IPS-15b (cell line): ENCODE measurements around the gene INCENP.

Experiments
- H3K27me3 ChIP-seq: one replicate; pipeline ENCODE4 v1.6.1; 2013; ENCODE audit warnings: low read length; ENCODE audit not compliant: control insufficient read depth, insufficient read depth
- H3K36me3 ChIP-seq: one replicate; pipeline ENCODE4 v1.6.1; 2013; ENCODE audit warnings: low read length; ENCODE audit not compliant: control insufficient read depth, insufficient read depth
- H3K4me1 ChIP-seq: one replicate; pipeline ENCODE4 v1.6.1; 2013; ENCODE audit warnings: mild to moderate bottlenecking, low read length; ENCODE audit not compliant: control insufficient read depth, insufficient read depth
- H3K4me3 ChIP-seq: one replicate; pipeline ENCODE4 v1.5.1; 2013; ENCODE audit warnings: low read depth, low read length
- H3K9ac ChIP-seq: one replicate; pipeline ENCODE4 v1.6.1; 2013; ENCODE audit warnings: low read depth, mild to moderate bottlenecking, low read length
- H3K9me3 ChIP-seq: one replicate; pipeline ENCODE4 v1.6.1; 2013; ENCODE audit warnings: mild to moderate bottlenecking, low read length; ENCODE audit not compliant: control insufficient read depth, insufficient read depth

The INCENP gene

DNA sequence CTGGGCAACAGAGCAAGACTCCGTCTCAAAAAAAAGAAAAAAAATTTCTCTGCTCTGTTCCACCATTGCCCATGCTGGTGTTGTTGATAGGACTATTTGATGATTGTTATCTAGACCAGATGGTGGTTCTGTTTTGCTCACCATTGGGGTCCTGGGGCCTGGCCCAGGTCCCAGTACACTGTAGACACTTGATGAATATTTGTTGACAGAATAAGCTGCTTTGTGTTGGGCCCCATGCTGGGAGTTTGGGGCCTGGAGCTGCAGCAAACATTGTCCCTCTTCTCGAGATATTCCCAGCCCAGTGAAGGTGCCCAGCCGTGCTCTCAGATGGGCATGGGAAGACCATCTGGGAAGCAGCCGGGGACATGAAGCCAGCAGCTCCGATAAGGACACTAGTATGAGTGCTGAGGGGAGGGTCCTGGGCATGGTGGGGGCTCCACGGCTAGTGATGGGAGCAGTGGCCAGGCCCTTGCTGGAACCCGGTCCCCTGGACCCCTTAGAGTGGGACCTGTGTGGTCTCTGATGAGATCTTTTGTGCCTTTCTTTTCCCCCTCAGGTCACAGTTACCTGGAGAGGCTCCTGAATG is 13.6 kb downstream of the INCENP start:
- Histone ChIP-seq H3K9me3 (no peaks in the 10 kb centered on the region), H3K4me3 (no peak overlapping the region), H3K36me3 (peaks cover 54% of the 10 kb centered on the region), H3K4me1 (no peaks in the 10 kb centered on the region), H3K27me3 (no peaks in the 10 kb centered on the region), H3K9ac (no peak overlapping the region)

- Histone ChIP-seq H3K9ac (no peak overlapping the region), H3K27me3 (no peaks in the 10 kb centered on the region), H3K4me1 (no peaks in the 10 kb centered on the region), H3K4me3 (no peak overlapping the region), H3K9me3 (no peaks in the 10 kb centered on the region), H3K36me3 (peaks cover 54% of the 10 kb centered on the region)
Measured at GRCh38 chr11:62137881-62138629, 14.2 kb downstream of the INCENP start.

DNA sequence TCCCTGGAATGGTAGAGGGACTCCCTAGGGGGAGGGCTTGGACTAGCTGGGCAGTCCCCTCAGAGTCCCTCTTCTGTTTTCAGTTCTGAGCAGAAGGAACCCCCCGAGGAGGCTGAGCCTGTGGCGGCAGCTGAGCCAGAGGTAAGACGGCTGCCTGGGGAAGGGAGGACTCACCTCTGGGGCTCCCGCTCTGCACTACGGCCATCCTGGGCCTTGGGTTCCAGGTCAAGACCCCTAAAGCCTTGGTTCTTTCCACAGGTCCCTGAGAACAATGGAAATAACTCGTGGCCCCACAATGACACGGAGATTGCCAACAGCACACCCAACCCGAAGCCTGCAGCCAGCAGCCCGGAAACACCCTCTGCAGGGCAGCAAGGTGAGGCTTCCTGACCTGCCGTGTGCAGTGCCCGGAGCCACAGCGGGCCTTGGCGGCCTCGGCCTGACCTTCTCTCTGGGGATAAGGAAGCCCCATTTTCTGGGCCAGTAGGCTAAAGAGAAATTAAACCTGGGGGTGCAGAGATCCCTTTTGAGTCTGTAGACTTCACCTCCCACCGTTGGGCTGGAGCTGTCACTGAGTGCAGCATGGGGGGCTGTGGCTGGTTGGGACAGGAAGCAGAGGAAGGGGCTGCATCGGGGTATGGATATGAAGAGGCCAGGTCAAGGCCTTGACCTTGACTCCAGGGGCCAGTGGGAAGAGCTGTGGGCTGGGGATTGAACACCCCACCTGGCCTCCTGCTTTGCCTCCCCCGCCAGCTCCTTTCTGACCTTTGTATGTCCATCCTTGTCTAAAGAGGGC is 15.0 kb downstream of the INCENP start:
- no peaks in the 10 kb centered on the region for H3K9me3 ChIP-seq
- H3K36me3 ChIP-seq = peaks cover 52% of the 10 kb centered on the region
- H3K9ac ChIP-seq = no peak overlapping the region
- H3K4me1 ChIP-seq = no peaks in the 10 kb centered on the region
- H3K4me3 ChIP-seq = no peak overlapping the region
- no peaks in the 10 kb centered on the region for H3K27me3 ChIP-seq

DNA sequence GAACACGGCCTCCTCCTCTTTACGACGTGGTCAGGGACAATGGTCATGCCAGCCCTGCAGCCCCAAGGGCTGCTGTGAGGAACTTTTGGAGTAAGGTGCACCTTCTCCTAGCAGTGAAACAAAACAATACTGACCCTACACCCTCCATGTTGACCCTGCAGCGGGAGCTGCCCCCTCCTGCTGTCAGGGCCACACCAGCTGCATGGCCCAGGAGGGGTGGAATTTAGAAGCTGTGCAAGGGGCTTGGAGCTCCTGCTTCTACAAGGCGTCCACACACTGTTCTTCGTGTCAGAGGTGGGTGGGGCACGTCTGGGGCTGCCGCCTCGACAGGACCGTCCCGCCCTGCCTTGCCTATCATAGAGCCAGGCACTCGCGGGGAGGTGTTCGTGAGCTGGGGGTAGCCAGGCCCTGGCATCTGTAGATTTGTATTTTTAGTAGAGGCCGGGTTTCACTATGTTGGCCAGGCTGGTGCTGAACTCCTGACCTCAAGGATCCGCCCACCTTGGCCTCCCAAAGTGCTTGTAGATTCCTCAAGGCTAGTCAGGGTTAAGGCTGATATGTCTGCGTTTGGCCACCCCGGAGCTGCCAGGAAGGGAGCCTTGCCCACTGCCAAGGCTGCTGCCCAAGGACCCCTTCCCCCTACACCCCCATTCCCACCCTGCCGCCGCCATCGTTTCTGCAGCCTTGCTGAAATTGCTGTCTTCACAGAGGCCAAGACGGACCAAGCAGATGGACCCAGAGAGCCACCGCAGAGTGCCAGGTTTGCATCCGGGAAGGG is 15.9 kb downstream of the INCENP start:
- Histone ChIP-seq H3K4me3 (no peak overlapping the region), H3K4me1 (no peaks in the 10 kb centered on the region), H3K36me3 (peaks cover 55% of the 10 kb centered on the region), H3K27me3 (no peaks in the 10 kb centered on the region), H3K9me3 (no peaks in the 10 kb centered on the region), H3K9ac (no peak overlapping the region)

DNA sequence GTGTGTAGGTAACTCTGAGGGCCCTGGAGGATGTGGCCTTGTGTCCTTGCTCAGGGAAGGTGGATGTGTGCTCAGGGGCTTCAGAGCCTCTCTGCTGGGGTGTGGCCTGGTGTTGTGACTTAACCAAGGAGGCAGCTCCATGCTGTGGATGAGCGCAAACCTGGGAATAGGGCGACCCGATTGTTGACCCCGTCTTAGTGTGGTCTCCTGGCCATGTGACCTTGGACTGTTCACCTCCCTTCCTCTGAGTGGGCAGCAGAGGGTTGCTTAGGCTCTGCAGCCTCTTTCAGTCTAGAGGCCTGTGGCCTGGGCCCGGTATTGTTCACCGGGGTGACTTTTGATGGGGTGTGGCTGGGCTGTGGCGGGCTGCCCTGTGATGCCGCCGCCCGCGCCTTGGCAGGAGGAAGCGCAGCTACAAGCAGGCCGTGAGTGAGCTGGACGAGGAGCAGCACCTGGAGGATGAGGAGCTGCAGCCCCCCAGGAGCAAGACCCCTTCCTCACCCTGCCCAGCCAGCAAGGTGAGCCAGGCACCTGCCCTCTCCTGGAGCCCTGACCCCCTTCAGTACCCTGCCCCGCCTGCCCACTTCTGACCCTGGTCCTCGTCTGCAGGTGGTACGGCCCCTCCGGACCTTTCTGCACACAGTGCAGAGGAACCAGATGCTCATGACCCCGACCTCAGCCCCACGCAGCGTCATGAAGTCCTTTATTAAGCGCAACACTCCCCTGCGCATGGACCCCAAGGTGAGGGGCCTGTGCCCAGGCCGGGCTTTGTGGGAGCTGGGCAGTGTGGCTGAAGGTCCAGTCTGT is 16.7 kb downstream of the INCENP start:
- H3K4me3 ChIP-seq = no peak overlapping the region
- no peaks in the 10 kb centered on the region for H3K27me3 ChIP-seq
- H3K9ac ChIP-seq = no peak overlapping the region
- H3K9me3 ChIP-seq = no peaks in the 10 kb centered on the region
- no peaks in the 10 kb centered on the region for H3K4me1 ChIP-seq
- peaks cover 63% of the 10 kb centered on the region for H3K36me3 ChIP-seq

DNA sequence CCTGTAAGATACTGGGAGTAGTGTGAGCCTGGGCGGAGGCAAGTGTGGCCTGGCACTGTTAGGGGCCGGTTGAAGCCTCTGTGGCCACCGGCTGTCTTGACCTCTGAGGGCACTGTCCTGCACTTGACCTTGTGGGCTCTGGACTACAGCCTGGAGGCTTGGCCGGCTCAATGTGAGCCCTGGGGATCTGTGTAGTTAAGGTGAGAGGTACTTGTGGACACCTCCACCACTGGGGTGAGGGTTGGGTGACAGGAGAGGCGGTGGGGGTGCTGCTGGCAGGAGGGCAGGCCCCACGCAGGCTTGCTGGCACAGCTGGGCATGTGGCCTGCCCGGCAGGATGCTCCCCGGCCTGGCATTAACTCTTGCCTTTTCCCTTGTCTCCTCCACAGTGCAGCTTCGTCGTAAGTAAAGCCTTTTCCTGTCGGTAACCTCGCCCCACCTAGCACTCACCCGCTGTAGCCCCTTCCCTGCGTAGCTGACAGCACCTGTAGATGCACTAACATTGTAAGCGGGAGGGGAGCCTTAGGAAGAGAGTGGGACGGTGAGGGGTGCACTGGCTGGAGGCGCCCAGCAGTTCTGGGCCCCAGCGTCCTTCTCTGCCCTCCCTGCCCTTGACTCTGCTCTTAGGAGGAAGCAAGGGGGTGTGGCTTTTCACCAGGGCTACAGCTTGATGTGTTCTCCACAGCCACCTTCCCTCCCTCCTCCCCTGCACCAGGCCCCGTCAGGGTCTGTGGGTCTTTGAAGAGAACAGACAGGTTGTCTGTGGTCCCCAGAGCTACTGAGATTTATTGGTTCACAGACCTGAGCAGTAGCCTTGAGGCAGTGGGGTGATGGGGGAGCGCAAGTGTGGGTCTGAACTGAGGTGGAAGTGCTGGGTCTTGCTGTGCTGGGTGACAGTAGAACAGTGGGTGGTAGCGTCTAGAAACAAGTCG is 17.6 kb downstream of the INCENP start:
- Histone ChIP-seq H3K9ac (no peak overlapping the region), H3K9me3 (no peaks in the 10 kb centered on the region), H3K4me3 (no peak overlapping the region), H3K27me3 (no peaks in the 10 kb centered on the region), H3K4me1 (no peaks in the 10 kb centered on the region), H3K36me3 (peaks cover 70% of the 10 kb centered on the region)

DNA sequence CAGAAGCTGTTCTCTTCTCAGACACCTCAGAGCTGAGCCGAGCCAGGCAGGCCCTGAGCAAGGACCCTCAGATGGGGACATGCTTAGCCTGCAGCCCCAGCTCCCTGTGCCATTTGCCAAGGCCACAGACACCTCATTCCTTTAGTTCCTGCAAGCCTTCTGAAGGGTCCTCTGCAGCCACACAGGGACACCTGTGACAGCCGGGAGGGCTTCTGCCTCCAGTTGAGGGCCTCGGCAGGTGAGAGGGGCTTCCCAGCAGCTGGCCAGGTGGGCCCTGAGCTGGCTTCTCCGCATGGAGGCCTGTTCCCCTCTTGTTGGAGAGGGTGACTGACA is 18.2 kb downstream of the INCENP start:
- H3K27me3 ChIP-seq = no peaks in the 10 kb centered on the region
- H3K4me3 ChIP-seq = no peak overlapping the region
- peaks cover 76% of the 10 kb centered on the region for H3K36me3 ChIP-seq
- no peak overlapping the region for H3K9ac ChIP-seq
- H3K4me1 ChIP-seq = no peaks in the 10 kb centered on the region
- no peaks in the 10 kb centered on the region for H3K9me3 ChIP-seq

- peaks cover 77% of the 10 kb centered on the region for H3K36me3 ChIP-seq
Measured at GRCh38 chr11:62142921-62143320, 19.1 kb downstream of the INCENP start.

GRCh38 chr11:62143727-62144126 is 19.9 kb downstream of the INCENP start:
- no peaks in the 10 kb centered on the region for H3K9me3 ChIP-seq
- H3K4me1 ChIP-seq = no peaks in the 10 kb centered on the region
- no peak overlapping the region for H3K9ac ChIP-seq
- no peaks in the 10 kb centered on the region for H3K27me3 ChIP-seq
- H3K4me3 ChIP-seq = no peak overlapping the region
- peaks cover 76% of the 10 kb centered on the region for H3K36me3 ChIP-seq

More at GRCh38 chr11:62142921-62143320, 19.1 kb downstream of the INCENP start:
- Histone ChIP-seq H3K9ac (no peak overlapping the region), H3K27me3 (no peaks in the 10 kb centered on the region), H3K4me3 (no peak overlapping the region), H3K4me1 (no peaks in the 10 kb centered on the region), H3K9me3 (no peaks in the 10 kb centered on the region)

DNA sequence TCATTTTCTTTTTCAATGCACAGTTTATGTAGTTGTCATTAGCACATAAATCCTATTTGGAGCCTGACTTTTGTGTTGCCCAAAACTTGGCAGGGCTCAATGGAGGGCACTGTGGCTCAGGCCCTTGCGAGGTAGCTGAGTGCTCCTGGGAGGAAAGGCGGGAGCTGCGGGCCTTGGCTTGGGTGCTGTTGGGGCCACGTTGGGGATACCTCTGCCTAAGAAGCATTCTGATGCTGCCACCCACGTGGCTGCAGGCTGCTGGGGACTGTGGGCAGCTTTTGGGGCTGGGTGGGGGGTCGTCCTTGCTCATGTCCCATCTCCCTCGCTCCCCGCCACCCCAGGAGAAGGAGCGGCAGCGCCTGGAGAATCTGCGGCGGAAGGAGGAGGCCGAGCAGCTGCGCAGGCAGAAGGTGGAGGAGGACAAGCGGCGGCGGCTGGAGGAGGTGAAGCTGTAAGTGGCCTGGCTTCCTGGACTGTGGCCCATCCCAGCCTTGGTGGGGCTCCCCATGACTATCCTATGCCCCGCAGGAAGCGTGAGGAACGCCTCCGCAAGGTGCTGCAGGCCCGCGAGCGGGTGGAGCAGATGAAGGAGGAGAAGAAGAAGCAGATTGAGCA is 20.9 kb downstream of the INCENP start:
- Histone ChIP-seq H3K27me3 (no peaks in the 10 kb centered on the region), H3K4me3 (no peak overlapping the region), H3K9me3 (no peaks in the 10 kb centered on the region), H3K9ac (no peak overlapping the region), H3K36me3 (peaks cover 73% of the 10 kb centered on the region), H3K4me1 (no peaks in the 10 kb centered on the region)
